GM12878 (cell line): Measurements from ENCODE around the gene IDH3G.

Experiments used
- CHD2 ChIP-seq: IDR thresholded peaks from 2 replicates; pipeline ENCODE4 v1.6.1; 2011; ENCODE audit warnings: low read depth, low read length, improper control_type of control experiment, borderline replicate concordance
- YY1 ChIP-seq: IDR thresholded peaks from 2 replicates; pipeline ENCODE4 v1.6.1; 2011; ENCODE audit warnings: low read depth, mild to moderate bottlenecking, low read length
- TF ChIP-seq, protein P1 (sequence below): fragments of 450-650 bp; IDR thresholded peaks from 2 replicates; pipeline ENCODE4 v1.6.1; 2016; ENCODE audit warnings: mild to moderate bottlenecking
- TF ChIP-seq, protein P2 (sequence below): IDR thresholded peaks from 2 replicates; pipeline ENCODE4 v1.6.1; 2011; ENCODE audit warnings: borderline replicate concordance, low read depth, mild to moderate bottlenecking, moderate library complexity, mixed read lengths, low read length; ENCODE audit not compliant: insufficient read depth; ENCODE audit errors: extremely low read length
- TF ChIP-seq, protein P3 (sequence below), 3 experiments: IDR thresholded peaks in 2 of 3; conservative IDR thresholded peaks in 1 of 3; 2 replicates each; pipeline ENCODE4 v1.5.1; 2011; ENCODE audit warnings: low read depth in 3 of 3, low read length in 3 of 3, mild to moderate bottlenecking in 3 of 3, control low read depth in 2 of 3, moderate library complexity in 2 of 3, inconsistent platforms in 1 of 3, mixed read lengths in 1 of 3; ENCODE audit not compliant: control insufficient read depth in 2 of 3, insufficient read depth in 1 of 3; ENCODE audit errors: extremely low read depth in 1 of 3

DNA sequence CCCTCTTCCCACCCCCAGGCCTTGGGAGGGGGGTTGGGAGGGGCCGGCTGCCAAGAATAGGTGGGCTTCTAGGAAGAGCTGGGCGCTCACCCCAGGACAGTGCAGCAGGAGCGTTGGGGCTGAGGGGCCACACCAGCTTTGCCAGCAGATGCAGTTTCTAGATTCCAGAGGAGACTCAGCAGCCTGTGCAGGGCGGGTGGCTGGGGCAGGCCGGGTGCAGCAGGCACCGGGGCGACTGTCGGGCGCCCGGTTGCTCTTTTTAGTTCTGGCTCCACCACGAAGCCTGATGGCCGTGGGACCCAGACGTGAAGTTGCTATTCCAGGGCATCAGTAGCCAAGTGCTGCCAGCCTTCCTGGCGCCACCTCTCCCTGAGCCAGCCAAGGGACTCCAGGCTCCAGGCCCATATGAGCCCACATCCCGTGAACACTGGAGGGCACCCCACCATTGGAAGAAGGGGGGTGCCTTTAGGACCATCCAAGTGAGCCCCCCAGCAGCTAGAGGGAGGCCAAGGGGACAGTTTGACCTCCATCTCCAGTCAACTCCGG, 6.1 kb upstream of the IDH3G start:
- TF ChIP-seq, protein P1, sequence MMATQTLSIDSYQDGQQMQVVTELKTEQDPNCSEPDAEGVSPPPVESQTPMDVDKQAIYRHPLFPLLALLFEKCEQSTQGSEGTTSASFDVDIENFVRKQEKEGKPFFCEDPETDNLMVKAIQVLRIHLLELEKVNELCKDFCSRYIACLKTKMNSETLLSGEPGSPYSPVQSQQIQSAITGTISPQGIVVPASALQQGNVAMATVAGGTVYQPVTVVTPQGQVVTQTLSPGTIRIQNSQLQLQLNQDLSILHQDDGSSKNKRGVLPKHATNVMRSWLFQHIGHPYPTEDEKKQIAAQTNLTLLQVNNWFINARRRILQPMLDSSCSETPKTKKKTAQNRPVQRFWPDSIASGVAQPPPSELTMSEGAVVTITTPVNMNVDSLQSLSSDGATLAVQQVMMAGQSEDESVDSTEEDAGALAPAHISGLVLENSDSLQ, result no peak
- TF ChIP-seq, protein P2, sequence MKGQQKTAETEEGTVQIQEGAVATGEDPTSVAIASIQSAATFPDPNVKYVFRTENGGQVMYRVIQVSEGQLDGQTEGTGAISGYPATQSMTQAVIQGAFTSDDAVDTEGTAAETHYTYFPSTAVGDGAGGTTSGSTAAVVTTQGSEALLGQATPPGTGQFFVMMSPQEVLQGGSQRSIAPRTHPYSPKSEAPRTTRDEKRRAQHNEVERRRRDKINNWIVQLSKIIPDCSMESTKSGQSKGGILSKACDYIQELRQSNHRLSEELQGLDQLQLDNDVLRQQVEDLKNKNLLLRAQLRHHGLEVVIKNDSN, result no peak
- TF ChIP-seq YY1 (no peak), CHD2 (no peak)
- TF ChIP-seq, protein P3, sequence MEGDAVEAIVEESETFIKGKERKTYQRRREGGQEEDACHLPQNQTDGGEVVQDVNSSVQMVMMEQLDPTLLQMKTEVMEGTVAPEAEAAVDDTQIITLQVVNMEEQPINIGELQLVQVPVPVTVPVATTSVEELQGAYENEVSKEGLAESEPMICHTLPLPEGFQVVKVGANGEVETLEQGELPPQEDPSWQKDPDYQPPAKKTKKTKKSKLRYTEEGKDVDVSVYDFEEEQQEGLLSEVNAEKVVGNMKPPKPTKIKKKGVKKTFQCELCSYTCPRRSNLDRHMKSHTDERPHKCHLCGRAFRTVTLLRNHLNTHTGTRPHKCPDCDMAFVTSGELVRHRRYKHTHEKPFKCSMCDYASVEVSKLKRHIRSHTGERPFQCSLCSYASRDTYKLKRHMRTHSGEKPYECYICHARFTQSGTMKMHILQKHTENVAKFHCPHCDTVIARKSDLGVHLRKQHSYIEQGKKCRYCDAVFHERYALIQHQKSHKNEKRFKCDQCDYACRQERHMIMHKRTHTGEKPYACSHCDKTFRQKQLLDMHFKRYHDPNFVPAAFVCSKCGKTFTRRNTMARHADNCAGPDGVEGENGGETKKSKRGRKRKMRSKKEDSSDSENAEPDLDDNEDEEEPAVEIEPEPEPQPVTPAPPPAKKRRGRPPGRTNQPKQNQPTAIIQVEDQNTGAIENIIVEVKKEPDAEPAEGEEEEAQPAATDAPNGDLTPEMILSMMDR (IDR thresholded peaks at IDR 0.05 in 2 of 3, conservative IDR thresholded peaks at IDR 0.05 in 1 of 3; ENCODE audit: control insufficient read depth in 2 of 3, extremely low read depth in 1 of 3, insufficient read depth in 1 of 3, low read depth in 3 of 3, low read length in 3 of 3), result no peak
